ENCODE measurements around the gene MAN1C1.

GRCh38 chr1:25614501-25615171 is 2.0 kb upstream of the MAN1C1 start:
- TF ChIP-seq MAX (IDR thresholded peaks at IDR 0.05) (no peak), YY1 (IDR thresholded peaks at IDR 0.05; ENCODE audit: low read depth) (no peak), REST (IDR thresholded peaks at IDR 0.05; ENCODE audit: low read depth) (no peak), CREB1 (IDR thresholded peaks at IDR 0.05; ENCODE audit: low read depth) (no peak)
